Adrenal gland (tissue), 5 donors: ENCODE data around the gene SPATA31D4.

Experiments used
- CTCF ChIP-seq, 6 experiments: fragments of 450-650 bp in 4 of 6; fragments of 200-600 bp in 2 of 6; sonication (generic) in 1 of 6; IDR thresholded peaks; 1 replicate in 5 of 6; 2 replicates in 1 of 6; pipeline versions ENCODE4 v1.5.1 to v1.8.0; 2016 to 2021; ENCODE audit warnings: antibody characterized with exemption in 6 of 6, mild to moderate bottlenecking in 2 of 6, moderate library complexity in 1 of 6
- POLR2A ChIP-seq, 2 donors: fragments of 450-650 bp; IDR thresholded peaks; one replicate each; pipeline ENCODE4 v1.6.1; 2017; ENCODE audit warnings: antibody characterized with exemption in 2 of 2, mild to moderate bottlenecking in 2 of 2, moderate library complexity in 1 of 2
- donor health status: DM: no; HTN: no; CAD: no.

- TF ChIP-seq CTCF (IDR thresholded peaks at IDR 0.05) (no peak), POLR2A (IDR thresholded peaks at IDR 0.05) (no peak)
Measured at GRCh38 chr9:81886665-81887064, 41.6 kb upstream of the SPATA31D4 start.
